Measurements from ENCODE around the gene FGF14.

- TF ChIP-seq CTCF (IDR thresholded peaks at IDR 0.05; ENCODE audit: poor library complexity) = no peak
- TF ChIP-seq EZH2 (IDR thresholded peaks at IDR 0.05; ENCODE audit: borderline replicate concordance) = no peak
- no peak for TF ChIP-seq EZH2phosphoT487 (IDR thresholded peaks at IDR 0.05; ENCODE audit: low read depth, severe bottlenecking, unreplicated experiment)
Measured at GRCh38 chr13:101925731-101926130, 476.1 kb downstream of the FGF14 start.
